Gastroesophageal sphincter (tissue), 4 donors: ENCODE measurements around the gene PROCA1. TPM values are rescaled to one million over a fixed set of nuclear protein-coding genes. Genes with fewer than 3 reads are reported as not detected.

Experiments
- ATAC-seq: fragments of 150-250 bp; one replicate; pipeline ENCODE4 v1.9.1; 2016; ENCODE audit warnings: mild to moderate bottlenecking, moderate library complexity
- H3K27ac ChIP-seq, 4 donors: fragments of 200-600 bp; sonication (generic) in 3 of 4; 1 replicate in 3 of 4; 2 replicates in 1 of 4; pipeline ENCODE4 v1.5.1; 2016 to 2019
- H3K27me3 ChIP-seq: fragments of 200-600 bp; sonication (generic); one replicate; pipeline ENCODE4 v1.5.1; 2019
- H3K36me3 ChIP-seq, 2 donors: fragments of 200-600 bp; sonication (generic); one replicate each; pipeline ENCODE4 v1.5.1; 2019; ENCODE audit warnings: control low read depth in 1 of 2
- H3K4me1 ChIP-seq, 3 donors: fragments of 200-600 bp; sonication (generic); 1 replicate in 2 of 3; 2 replicates in 1 of 3; pipeline ENCODE4 v1.5.1; 2016 to 2019; ENCODE audit warnings: control low read depth in 2 of 3
- H3K4me3 ChIP-seq, 2 donors: fragments of 200-600 bp; sonication (generic); one replicate each; pipeline ENCODE4 v1.5.1; 2019; ENCODE audit warnings: mild to moderate bottlenecking in 1 of 2, moderate library complexity in 1 of 2
- H3K9me3 ChIP-seq, 3 donors: fragments of 200-600 bp; sonication (generic); one replicate each; pipeline ENCODE4 v1.5.1; 2017 to 2019; ENCODE audit warnings: control low read depth in 2 of 3
- CTCF ChIP-seq, 4 experiments: fragments of 200-600 bp in 2 of 4; fragments of 450-650 bp in 2 of 4; sonication (generic) in 1 of 4; IDR thresholded peaks; one replicate each; pipeline ENCODE4 v1.5.1; 2017 to 2019; ENCODE audit warnings: antibody characterized with exemption in 4 of 4, mild to moderate bottlenecking in 2 of 4, moderate library complexity in 2 of 4
- EP300 ChIP-seq: sonication (generic); formaldehyde crosslinking; IDR thresholded peaks from one replicate; pipeline ENCODE4 v1.6.1; 2017; ENCODE audit warnings: antibody characterized with exemption, mild to moderate bottlenecking
- POLR2A ChIP-seq, 2 donors: fragments of 450-650 bp; IDR thresholded peaks; one replicate each; pipeline ENCODE4 v1.6.1; 2017; ENCODE audit warnings: antibody characterized with exemption in 2 of 2, mild to moderate bottlenecking in 2 of 2, moderate library complexity in 1 of 2
- POLR2AphosphoS5 ChIP-seq: sonication (generic); formaldehyde crosslinking; IDR thresholded peaks from one replicate; pipeline ENCODE4 v1.6.1; 2017; ENCODE audit warnings: antibody characterized with exemption
- WGBS, 2 donors: methylation state at CpG; one replicate each; pipeline ENCODE4 v1.1.5; 2018; ENCODE audit warnings: low coverage in 1 of 2; 5-methylcytosine and 5-hydroxymethylcytosine counted together
- total RNA-seq, 4 donors: library from RNA; depleted of rRNA; stranded (reverse); fragments of >200 nt; gene quantifications; one replicate each; pipeline ENCODE4 v1.1.0, GENCODE V29; 2016

PROCA1 gene
- total RNA-seq, 4 donors from 2014 or later = 0.40 to 1.9 (median 1.1) TPM; not detected in 1

- Histone ChIP-seq H3K4me1 (peaks cover 0 to 7% (median 0%) of the 10 kb centered on the region in 3 donors), H3K9me3 (no peaks in the 10 kb centered on the region), H3K4me3 (no peak overlapping the region), H3K27me3 (no peaks in the 10 kb centered on the region), H3K27ac (no peak overlapping the region), H3K36me3 (no peaks in the 10 kb centered on the region)
- TF ChIP-seq POLR2AphosphoS5 (no peak), CTCF (IDR thresholded peaks at IDR 0.05) (no peak), POLR2A (IDR thresholded peaks at IDR 0.05) (no peak), EP300 (no peak)
- WGBS, 2 donors = 71 to 92% methylated on average over 1 of the region's 1 CpG
- ATAC-seq = no peak
Observed at GRCh38 chr17:28733346-28733745, 21.7 kb upstream of the PROCA1 start.

- 81 to 84% methylated on average over 10 to 11 of the region's 11 CpGs for WGBS, 2 donors
Observed at GRCh38 chr17:28729950-28730330, 18.3 kb upstream of the PROCA1 start.

GRCh38 chr17:28728364-28729200, 16.9 kb upstream of the PROCA1 start, which contains the start of gene NEK8:
TSS of gene NEK8 (plus strand) at chr17:28728788. CDS start at chr17:28728814, 26 bp downstream.
- peak; percentile 76 for ATAC-seq
- peak within 1 kb of the TSS; percentile 50 to 100 (median 96) for H3K27ac ChIP-seq
- WGBS, 2 donors = 0 to 1% methylated on average over 5 to 25 of the region's 64 CpGs
- H3K4me3 ChIP-seq = peak within 1 kb of the TSS; percentile 47 to 79
- H3K27me3 ChIP-seq = no peaks in the 10 kb centered on the region
- H3K4me1 ChIP-seq = peaks cover 0 to 43% (median 18%) of the 10 kb centered on the region in 3 donors
- peaks cover 0 to 14% of the 10 kb centered on the region in 2 donors for H3K36me3 ChIP-seq
- H3K9me3 ChIP-seq = no peaks in the 10 kb centered on the region
- TF ChIP-seq POLR2A (IDR thresholded peaks at IDR 0.05) = peak; percentile 33 to 64
- peak; percentile 50 for TF ChIP-seq POLR2AphosphoS5
- no peak for TF ChIP-seq EP300
- TF ChIP-seq CTCF (IDR thresholded peaks at IDR 0.05) = peak in 1 of 4 experiments; percentile 14

More at GRCh38 chr17:28729950-28730330, 18.3 kb upstream of the PROCA1 start:
- H3K36me3 ChIP-seq = peaks cover 0 to under 1% of the 10 kb centered on the region in 2 donors
- no peaks in the 10 kb centered on the region for H3K9me3 ChIP-seq
- TF ChIP-seq POLR2A (IDR thresholded peaks at IDR 0.05) (no peak), POLR2AphosphoS5 (no peak), EP300 (no peak), CTCF (IDR thresholded peaks at IDR 0.05) (no peak)
- ATAC-seq = no peak
- H3K27ac ChIP-seq = no peak overlapping the region
- peaks cover 0 to 39% (median 18%) of the 10 kb centered on the region in 3 donors for H3K4me1 ChIP-seq
- no peaks in the 10 kb centered on the region for H3K27me3 ChIP-seq
- H3K4me3 ChIP-seq = no peak overlapping the region

- TF ChIP-seq POLR2AphosphoS5 (peak; percentile 52), POLR2A (IDR thresholded peaks at IDR 0.05) (no peak), EP300 (no peak), CTCF (IDR thresholded peaks at IDR 0.05) (peak in 3 of 4 experiments; percentile 99 to 100 (median 99))
- WGBS, 2 donors = 0% methylated on average over 7 to 14 of the region's 57 CpGs
- Histone ChIP-seq H3K36me3 (peaks cover 0 to 32% of the 10 kb centered on the region in 2 donors), H3K27ac (peak overlapping the region in 3 of 4 donors; percentile 95 to 100 (median 97)), H3K4me1 (peaks cover 0 to 60% (median 21%) of the 10 kb centered on the region in 3 donors), H3K27me3 (no peaks in the 10 kb centered on the region), H3K9me3 (no peaks in the 10 kb centered on the region), H3K4me3 (peak overlapping the region; percentile 47 to 79)
- peak; percentile 79 for ATAC-seq
Observed at GRCh38 chr17:28726627-28727491, 15.2 kb upstream of the PROCA1 start.
